Heart right ventricle (tissue), 16 donors: ENCODE data around the gene TNS3. TPM values are rescaled to one million over a fixed set of nuclear protein-coding genes. Genes with fewer than 3 reads are reported as not detected.

Experiments
- ATAC-seq, 8 donors: fragments of 200-7000 bp; cut with Tn5 transposase; one replicate each; pipeline ENCODE4 v1.9.1; 2020; ENCODE audit warnings: mild to moderate bottlenecking in 8 of 8, moderate library complexity in 8 of 8, moderate number of reproducible peaks in 1 of 8
- DNase-seq, 2 donors: peaks; one replicate each; pipeline ENCODE4 v3.0.0-alpha.2; 2020
- H3K27ac ChIP-seq, 10 donors: fragments of 200-600 bp; sonication (generic) in 2 of 10; one replicate each; pipeline versions ENCODE4 v1.5.0 to v1.8.0; 2020 to 2022; ENCODE audit warnings: mild to moderate bottlenecking in 3 of 10
- H3K27me3 ChIP-seq, 7 donors: fragments of 200-600 bp; one replicate each; pipeline ENCODE4 v1.8.0; 2021 to 2022; ENCODE audit warnings: mild to moderate bottlenecking in 2 of 7
- H3K36me3 ChIP-seq, 9 donors: fragments of 200-600 bp; sonication (generic) in 1 of 9; one replicate each; pipeline versions ENCODE4 v1.5.0 to v1.8.0; 2020 to 2022; ENCODE audit warnings: mild to moderate bottlenecking in 2 of 9
- H3K4me1 ChIP-seq, 9 donors: fragments of 200-600 bp; sonication (generic) in 1 of 9; one replicate each; pipeline versions ENCODE4 v1.5.0 to v1.8.0; 2020 to 2022; ENCODE audit warnings: mild to moderate bottlenecking in 4 of 9
- H3K4me3 ChIP-seq, 10 donors: fragments of 200-600 bp; sonication (generic) in 2 of 10; one replicate each; pipeline versions ENCODE4 v1.5.0 to v1.8.0; 2020 to 2022; ENCODE audit warnings: mild to moderate bottlenecking in 7 of 10, moderate library complexity in 2 of 10
- H3K9me3 ChIP-seq, 11 donors: fragments of 200-600 bp in 10 of 11; sonication (generic) in 2 of 11; one replicate each; pipeline versions ENCODE4 v1.5.0 to v1.8.0; 2013 to 2022; ENCODE audit warnings: mild to moderate bottlenecking in 2 of 11, control low read depth in 1 of 11, moderate library complexity in 1 of 11
- WGBS, 2 donors: extraction: QIAGEN DNeasy Blood & Tissue Kit; methylation state at CpG; one replicate each; pipeline ENCODE4 v1.1.7; 2013; ENCODE audit warnings: inconsistent platforms in 1 of 2; 5-methylcytosine and 5-hydroxymethylcytosine counted together
- intact Hi-C, 10 donors: fragments of 100-400 bp; cut with DNase I; formaldehyde crosslinking; loops; one replicate each; pipeline versions ENCODE4 v1.11.1 to v1.14.2; 2022
- polyA plus RNA-seq, 2 donors: library from polyadenylated mRNA; stranded (reverse); fragments of 200-250 nt; gene quantifications; one replicate each; pipeline ENCODE4 v1.2.3, GENCODE V29; 2013
- total RNA-seq, 10 donors: library from RNA; stranded (reverse); fragmentation: NEBNext Ultra II Directional in 3 of 10; extraction: Animal tissue kit (Norgen Biotek cat#: 25700) in 3 of 10; gene quantifications; one replicate each; pipeline versions ENCODE4 v1.2.1 to v1.2.4, GENCODE V29; 2021 to 2023
- TF ChIP-seq, protein P1 (sequence below), 9 donors: fragments of 200-600 bp; sonication (generic) in 2 of 9; IDR thresholded peaks; one replicate each; pipeline versions ENCODE4 v1.5.0 to v1.8.0; 2021 to 2022; ENCODE audit warnings: antibody characterized with exemption in 9 of 9, mild to moderate bottlenecking in 5 of 9, moderate library complexity in 1 of 9
- donor health status: Arrhythmogenic right ventricular cardiomyopathy.
- donor health status: ischemic (EF 13 %, LVEDD 7.1; RV severe dilation, severe dysfunction).
- donor health status: healthy with polysubstance abuse.
- donor health status: DM: no; HTN: yes; CAD: no.
- donor health status: DM: no; HTN: no; CAD: no.
- donor health status: ischemic (EF 25% LVEDD 6.9; RV normal size, moderate dysfunction).
- donor health status: ischemic (EF 25% LVEDD 5.7; RV mildly dilated, moderate dysfunction).
- donor health status: healthy.
- donor health status: DM: yes; HTN: yes; CAD: no.
- donor health status: Ischemic cardiomyopathy.
- donor health status: ischemic (EF 35%, LVEDD 5.7; RV mildly dilated, moderate dysfunction).
- donor health status: nonischemic (EF 11% LVEDD 7.7; RV severe dilation, severe dysfunction).
- donor health status: DM: yes; HTN: yes; CAD: no.
- donor health status: PGD.
- donor health status: ischemic (EF 29% LVEDD 5.4; RV normal size, mild dysfunction).
- donor health status: nonischemic (EF 23%, LVEDD 6.1; RV moderate dilation, normal function).

Gene TNS3
- total and polyA plus RNA-seq, 12 donors: 6.7 to 74.2 (median 34.0) TPM

DNA sequence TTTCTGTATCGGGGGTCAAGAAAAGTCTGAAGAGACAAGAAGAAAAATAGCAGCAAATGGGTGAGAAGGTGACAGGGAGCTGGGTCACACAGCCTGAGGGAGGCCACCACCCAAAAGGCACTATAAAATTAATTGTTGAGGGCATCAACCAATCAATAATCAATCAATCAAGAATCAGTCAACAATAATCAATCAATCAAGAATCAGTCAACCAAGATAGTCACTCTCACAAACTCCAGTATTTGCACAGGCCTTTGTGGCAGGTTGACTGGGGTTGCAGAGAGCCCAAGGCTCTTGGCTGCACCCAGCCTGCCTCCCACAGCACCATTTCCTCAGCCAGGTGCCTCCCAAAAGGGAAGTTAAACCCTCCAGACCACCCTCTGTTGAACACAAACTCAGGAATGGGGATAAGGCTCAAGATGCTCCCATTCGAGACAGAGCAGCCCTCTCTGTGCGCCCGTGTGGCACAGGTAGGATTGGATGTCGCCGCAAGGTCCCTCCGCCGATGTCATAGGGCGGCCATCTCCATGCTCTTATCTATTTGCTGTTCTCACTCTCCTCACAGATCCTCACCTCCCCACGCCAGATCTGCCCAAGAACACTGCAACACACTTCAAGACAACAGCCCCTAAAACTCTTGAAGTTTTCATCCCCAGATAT, 64.0 kb downstream of the TNS3 start:
- Histone ChIP-seq H3K9me3 (no peaks in the 10 kb centered on the region), H3K27ac (peak overlapping the region in 1 of 10 donors; percentile 76), H3K27me3 (no peaks in the 10 kb centered on the region), H3K4me3 (no peak overlapping the region), H3K4me1 (peaks cover 7 to 61% (median 16%) of the 10 kb centered on the region in 9 donors), H3K36me3 (peaks cover 0 to 14% (median 0%) of the 10 kb centered on the region in 9 donors)
- no peak for DNase-seq
- TF ChIP-seq, protein P1, sequence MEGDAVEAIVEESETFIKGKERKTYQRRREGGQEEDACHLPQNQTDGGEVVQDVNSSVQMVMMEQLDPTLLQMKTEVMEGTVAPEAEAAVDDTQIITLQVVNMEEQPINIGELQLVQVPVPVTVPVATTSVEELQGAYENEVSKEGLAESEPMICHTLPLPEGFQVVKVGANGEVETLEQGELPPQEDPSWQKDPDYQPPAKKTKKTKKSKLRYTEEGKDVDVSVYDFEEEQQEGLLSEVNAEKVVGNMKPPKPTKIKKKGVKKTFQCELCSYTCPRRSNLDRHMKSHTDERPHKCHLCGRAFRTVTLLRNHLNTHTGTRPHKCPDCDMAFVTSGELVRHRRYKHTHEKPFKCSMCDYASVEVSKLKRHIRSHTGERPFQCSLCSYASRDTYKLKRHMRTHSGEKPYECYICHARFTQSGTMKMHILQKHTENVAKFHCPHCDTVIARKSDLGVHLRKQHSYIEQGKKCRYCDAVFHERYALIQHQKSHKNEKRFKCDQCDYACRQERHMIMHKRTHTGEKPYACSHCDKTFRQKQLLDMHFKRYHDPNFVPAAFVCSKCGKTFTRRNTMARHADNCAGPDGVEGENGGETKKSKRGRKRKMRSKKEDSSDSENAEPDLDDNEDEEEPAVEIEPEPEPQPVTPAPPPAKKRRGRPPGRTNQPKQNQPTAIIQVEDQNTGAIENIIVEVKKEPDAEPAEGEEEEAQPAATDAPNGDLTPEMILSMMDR (IDR thresholded peaks at IDR 0.05): no peak
- intact Hi-C loops: no loop called here
- 93 to 96% methylated on average over 10 of the region's 10 CpGs for WGBS, 2 donors
- ATAC-seq: no peak

DNA sequence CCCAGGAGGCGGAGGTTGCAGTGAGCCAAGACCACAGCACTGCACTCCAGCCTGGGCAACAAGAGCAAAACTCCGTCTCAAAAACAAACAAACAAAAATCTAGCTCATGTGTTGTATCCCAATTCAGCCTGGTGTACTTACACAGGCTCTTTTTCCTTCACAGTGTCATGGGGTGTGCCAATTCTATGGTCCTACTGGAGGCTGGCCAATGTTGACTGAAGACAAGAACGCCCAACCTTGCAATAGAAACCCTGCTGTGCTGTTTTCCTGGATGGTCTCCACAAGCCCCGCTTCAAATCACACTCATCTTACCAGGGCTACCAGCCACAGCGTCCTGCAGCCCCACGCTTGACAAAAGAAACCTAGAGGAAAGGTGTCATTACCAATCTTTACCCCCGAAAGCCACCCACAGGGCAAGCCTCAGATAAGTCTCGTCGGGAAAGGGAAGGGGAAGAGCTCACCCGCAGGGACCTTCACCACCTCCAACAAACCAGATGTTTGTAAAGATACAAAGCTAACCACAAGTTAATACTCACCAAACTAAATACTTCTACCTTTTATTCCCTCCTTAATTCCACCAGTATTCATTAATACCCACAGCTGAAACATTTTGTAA, 64.8 kb downstream of the TNS3 start:
- intact Hi-C loops: no loop called here
- H3K4me3 ChIP-seq: no peak overlapping the region
- TF ChIP-seq, protein P1 (IDR thresholded peaks at IDR 0.05): no peak
- H3K4me1 ChIP-seq: peaks cover 7 to 63% (median 25%) of the 10 kb centered on the region in 9 donors
- ATAC-seq: no peak
- no peak for DNase-seq
- peaks cover 0 to 15% (median 0%) of the 10 kb centered on the region in 9 donors for H3K36me3 ChIP-seq
- H3K9me3 ChIP-seq: no peaks in the 10 kb centered on the region
- WGBS, 2 donors: 71 to 84% methylated on average over 10 of the region's 10 CpGs
- no peaks in the 10 kb centered on the region for H3K27me3 ChIP-seq
- H3K27ac ChIP-seq: no peak overlapping the region

DNA sequence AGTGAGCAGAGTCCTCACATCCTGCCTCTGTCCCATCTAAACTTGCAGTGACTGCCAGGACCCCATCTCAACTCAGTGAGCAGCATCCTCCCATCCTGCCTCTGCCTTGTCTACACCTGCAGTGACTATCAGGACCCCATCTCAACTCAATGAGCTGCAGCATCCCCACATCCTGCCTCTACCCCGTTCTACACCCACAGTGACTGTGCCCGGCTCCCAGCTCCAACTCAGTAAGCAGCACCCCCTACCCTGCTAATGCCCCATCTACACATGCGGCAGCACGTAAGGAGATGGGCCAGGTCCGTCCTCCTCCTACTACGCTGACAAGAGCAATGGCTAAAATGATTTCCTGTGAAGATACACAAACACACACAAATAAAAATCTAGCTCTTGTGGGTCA, 65.5 kb downstream of the TNS3 start:
- no peak for ATAC-seq
- intact Hi-C loops: no loop called here
- Histone ChIP-seq H3K4me1 (peaks cover 7 to 58% (median 29%) of the 10 kb centered on the region in 9 donors), H3K27me3 (no peaks in the 10 kb centered on the region), H3K36me3 (peaks cover 0 to 21% (median 0%) of the 10 kb centered on the region in 9 donors), H3K9me3 (no peaks in the 10 kb centered on the region), H3K27ac (no peak overlapping the region), H3K4me3 (no peak overlapping the region)
- TF ChIP-seq, protein P1 (IDR thresholded peaks at IDR 0.05): no peak
- DNase-seq: no peak
- WGBS, 2 donors: 96 to 99% methylated on average over 6 of the region's 6 CpGs

DNA sequence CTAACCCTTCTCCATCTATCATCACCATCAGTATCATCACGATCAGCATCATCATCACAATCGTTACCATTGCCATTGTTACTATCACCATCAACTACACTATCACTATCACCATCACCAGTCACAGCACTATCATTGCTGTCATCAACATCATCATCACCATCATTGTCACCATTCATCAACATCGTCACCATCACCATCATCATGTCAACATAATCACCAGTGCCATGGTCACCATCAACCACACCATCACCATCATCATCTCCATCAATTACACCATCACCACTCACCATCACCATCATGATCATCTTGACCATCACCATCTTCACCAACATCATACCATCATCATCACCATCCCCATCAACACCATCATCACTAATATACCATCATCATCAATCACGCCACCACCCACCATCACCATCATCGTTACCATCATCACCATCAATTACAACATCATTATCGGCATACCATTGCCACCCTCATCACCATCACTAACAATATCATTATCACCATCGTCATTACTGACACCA, 66.5 kb downstream of the TNS3 start:
- DNase-seq: no peak
- no peak for ATAC-seq
- H3K27ac ChIP-seq: no peak overlapping the region
- no peaks in the 10 kb centered on the region for H3K27me3 ChIP-seq
- H3K4me3 ChIP-seq: no peak overlapping the region
- intact Hi-C loops: no loop called here
- peaks cover 7 to 48% (median 28%) of the 10 kb centered on the region in 9 donors for H3K4me1 ChIP-seq
- WGBS, 2 donors: 98% methylated on average over 7 of the region's 7 CpGs
- H3K36me3 ChIP-seq: peaks cover 0 to 21% (median 0%) of the 10 kb centered on the region in 9 donors
- H3K9me3 ChIP-seq: no peaks in the 10 kb centered on the region
- TF ChIP-seq, protein P1 (IDR thresholded peaks at IDR 0.05): no peak
